Esophagus squamous epithelium (tissue), 5 donors: ENCODE results near the gene NAA60. TPM values are rescaled to one million over a fixed set of nuclear protein-coding genes. Genes with fewer than 3 reads are reported as not detected.

ENCODE experiments used
- DNase-seq: peaks from one replicate; lab custom pipeline; 2025; lab: John Stamatoyannopoulos, UW
- H3K27ac ChIP-seq, 4 donors: fragments of 200-600 bp; sonication (generic); one replicate each; pipeline ENCODE4 v1.5.1; 2016 to 2019; ENCODE audit warnings: mild to moderate bottlenecking in 1 of 4
- H3K27me3 ChIP-seq, 4 donors: fragments of 200-600 bp; sonication (generic); 1 replicate in 3 of 4; 2 replicates in 1 of 4; pipeline versions ENCODE4 v1.5.1 to v1.6.0; 2017 to 2021; ENCODE audit warnings: antibody characterized with exemption in 1 of 4
- H3K36me3 ChIP-seq, 3 donors: fragments of 200-600 bp; sonication (generic); one replicate each; pipeline ENCODE4 v1.5.1; 2016 to 2019
- H3K4me1 ChIP-seq, 3 donors: fragments of 200-600 bp; sonication (generic); one replicate each; pipeline ENCODE4 v1.5.1; 2017 to 2019
- H3K4me3 ChIP-seq, 4 donors: fragments of 200-600 bp; sonication (generic); 1 replicate in 3 of 4; 2 replicates in 1 of 4; pipeline ENCODE4 v1.5.1; 2016 to 2019; ENCODE audit warnings: mild to moderate bottlenecking in 2 of 4, moderate library complexity in 1 of 4
- H3K9me3 ChIP-seq, 3 donors: fragments of 200-600 bp; sonication (generic); one replicate each; pipeline ENCODE4 v1.5.1; 2016 to 2019
- POLR2A ChIP-seq, 4 donors: fragments of 450-650 bp; IDR thresholded peaks; one replicate each; pipeline ENCODE4 v1.6.1; 2017; ENCODE audit warnings: antibody characterized with exemption in 4 of 4, mild to moderate bottlenecking in 4 of 4, moderate library complexity in 3 of 4
- WGBS, 2 donors: methylation state at CpG; one replicate each; pipeline ENCODE4 v1.1.5; 2018; 5-methylcytosine and 5-hydroxymethylcytosine counted together
- intact Hi-C: fragments of 100-400 bp; cut with DNase I; formaldehyde crosslinking; loops from one replicate; pipeline ENCODE4 v1.15.0; 2022
- total RNA-seq, 4 donors: library from RNA; depleted of rRNA; stranded (reverse); fragments of >200 nt; gene quantifications; one replicate each; pipeline ENCODE4 v1.1.0, GENCODE V29; 2016
- TF ChIP-seq, protein P1 (sequence below), 6 experiments: fragments of 450-650 bp in 4 of 6; fragments of 200-600 bp in 2 of 6; sonication (generic) in 2 of 6; IDR thresholded peaks; one replicate each; pipeline ENCODE4 v1.5.1; 2016 to 2019; ENCODE audit warnings: antibody characterized with exemption in 6 of 6, mild to moderate bottlenecking in 4 of 6, moderate library complexity in 4 of 6
- donor health status: DM: yes; HTN: yes; CAD: no.

The NAA60 gene
- total RNA-seq, 4 donors from 2014 or later: 21.0 to 31.6 (median 23.7) TPM

DNA sequence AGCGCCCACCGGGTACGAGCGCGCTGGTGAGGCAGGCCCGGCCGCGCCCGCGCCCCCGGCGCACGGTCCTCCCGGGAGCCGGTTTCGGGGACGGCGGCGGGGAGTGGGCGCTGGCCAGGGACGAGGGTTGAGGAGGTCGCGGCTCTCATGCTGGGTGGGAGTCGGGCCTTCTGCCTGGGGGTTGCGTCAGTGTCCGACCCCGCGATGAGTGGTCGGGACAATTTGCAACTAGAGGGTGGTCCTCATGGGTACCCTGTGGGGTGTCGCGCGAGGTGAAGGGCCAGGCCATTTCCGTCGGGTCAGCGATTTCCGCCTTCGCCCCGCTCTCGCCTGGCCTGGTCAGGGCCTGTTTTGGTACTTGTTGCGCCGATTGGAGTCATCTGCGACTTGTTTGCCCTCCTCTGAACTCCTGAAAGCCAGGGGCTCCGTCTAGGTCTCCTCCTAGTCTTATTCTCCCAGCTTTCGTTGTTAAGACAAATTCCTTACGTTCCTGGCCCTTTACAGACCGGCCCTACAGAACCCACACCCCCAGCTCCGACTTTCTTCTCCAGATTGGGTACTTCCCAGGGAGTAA lies 14.9 kb downstream of the NAA60 start:
- peaks cover 36 to 62% (median 45%) of the 10 kb centered on the region in 3 donors for H3K4me1 ChIP-seq
- peak overlapping the region; percentile 59 to 91 (median 72) for H3K4me3 ChIP-seq
- no peak for DNase-seq
- peak overlapping the region; percentile 92 to 98 (median 95) for H3K27ac ChIP-seq
- no peaks in the 10 kb centered on the region for H3K36me3 ChIP-seq
- H3K9me3 ChIP-seq: no peaks in the 10 kb centered on the region
- WGBS, 2 donors: 0% methylated on average over 16 of the region's 47 CpGs; no CpG with 5 or more reads in 1 of the 2 donors
- intact Hi-C loops: no loop called here
- TF ChIP-seq POLR2A (IDR thresholded peaks at IDR 0.05): no peak
- TF ChIP-seq, protein P1, sequence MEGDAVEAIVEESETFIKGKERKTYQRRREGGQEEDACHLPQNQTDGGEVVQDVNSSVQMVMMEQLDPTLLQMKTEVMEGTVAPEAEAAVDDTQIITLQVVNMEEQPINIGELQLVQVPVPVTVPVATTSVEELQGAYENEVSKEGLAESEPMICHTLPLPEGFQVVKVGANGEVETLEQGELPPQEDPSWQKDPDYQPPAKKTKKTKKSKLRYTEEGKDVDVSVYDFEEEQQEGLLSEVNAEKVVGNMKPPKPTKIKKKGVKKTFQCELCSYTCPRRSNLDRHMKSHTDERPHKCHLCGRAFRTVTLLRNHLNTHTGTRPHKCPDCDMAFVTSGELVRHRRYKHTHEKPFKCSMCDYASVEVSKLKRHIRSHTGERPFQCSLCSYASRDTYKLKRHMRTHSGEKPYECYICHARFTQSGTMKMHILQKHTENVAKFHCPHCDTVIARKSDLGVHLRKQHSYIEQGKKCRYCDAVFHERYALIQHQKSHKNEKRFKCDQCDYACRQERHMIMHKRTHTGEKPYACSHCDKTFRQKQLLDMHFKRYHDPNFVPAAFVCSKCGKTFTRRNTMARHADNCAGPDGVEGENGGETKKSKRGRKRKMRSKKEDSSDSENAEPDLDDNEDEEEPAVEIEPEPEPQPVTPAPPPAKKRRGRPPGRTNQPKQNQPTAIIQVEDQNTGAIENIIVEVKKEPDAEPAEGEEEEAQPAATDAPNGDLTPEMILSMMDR (IDR thresholded peaks at IDR 0.05): no peak
- H3K27me3 ChIP-seq: no peaks in the 10 kb centered on the region

DNA sequence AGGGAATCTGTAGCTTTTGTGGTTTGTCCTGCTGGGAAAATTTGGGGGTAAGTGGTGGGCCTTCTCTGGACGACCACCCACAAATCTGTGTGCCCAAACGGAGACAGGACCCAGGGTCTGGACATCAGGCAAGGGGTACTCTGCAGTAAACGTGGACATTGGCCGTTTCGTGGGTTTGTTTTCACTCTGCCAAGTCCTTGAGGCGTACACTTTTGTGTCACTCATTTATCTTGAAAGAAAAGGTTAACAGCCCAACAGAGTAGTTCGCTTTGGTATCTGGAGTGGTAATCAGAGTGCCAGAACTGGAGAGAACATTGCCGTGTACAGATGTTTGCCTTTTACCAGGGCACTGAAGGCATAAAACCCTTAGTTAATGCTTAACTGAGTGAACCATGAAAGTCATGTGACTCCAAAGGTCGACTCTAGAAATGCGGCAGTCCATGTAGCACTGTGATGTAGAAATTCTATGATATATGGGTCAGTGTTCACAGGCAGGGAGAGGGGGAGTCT lies 15.4 kb downstream of the NAA60 start:
- Histone ChIP-seq H3K36me3 (no peaks in the 10 kb centered on the region), H3K4me3 (peak overlapping the region; percentile 59 to 91 (median 72)), H3K9me3 (no peaks in the 10 kb centered on the region), H3K27me3 (no peaks in the 10 kb centered on the region), H3K27ac (peak overlapping the region; percentile 92 to 98 (median 95)), H3K4me1 (peaks cover 36 to 66% (median 45%) of the 10 kb centered on the region in 3 donors)
- no peak for DNase-seq
- intact Hi-C loops: no loop called here
- 2 to 8% methylated on average over 8 of the region's 10 CpGs for WGBS, 2 donors
- no peak for TF ChIP-seq POLR2A (IDR thresholded peaks at IDR 0.05)
- TF ChIP-seq, protein P1 (IDR thresholded peaks at IDR 0.05): no peak

DNA sequence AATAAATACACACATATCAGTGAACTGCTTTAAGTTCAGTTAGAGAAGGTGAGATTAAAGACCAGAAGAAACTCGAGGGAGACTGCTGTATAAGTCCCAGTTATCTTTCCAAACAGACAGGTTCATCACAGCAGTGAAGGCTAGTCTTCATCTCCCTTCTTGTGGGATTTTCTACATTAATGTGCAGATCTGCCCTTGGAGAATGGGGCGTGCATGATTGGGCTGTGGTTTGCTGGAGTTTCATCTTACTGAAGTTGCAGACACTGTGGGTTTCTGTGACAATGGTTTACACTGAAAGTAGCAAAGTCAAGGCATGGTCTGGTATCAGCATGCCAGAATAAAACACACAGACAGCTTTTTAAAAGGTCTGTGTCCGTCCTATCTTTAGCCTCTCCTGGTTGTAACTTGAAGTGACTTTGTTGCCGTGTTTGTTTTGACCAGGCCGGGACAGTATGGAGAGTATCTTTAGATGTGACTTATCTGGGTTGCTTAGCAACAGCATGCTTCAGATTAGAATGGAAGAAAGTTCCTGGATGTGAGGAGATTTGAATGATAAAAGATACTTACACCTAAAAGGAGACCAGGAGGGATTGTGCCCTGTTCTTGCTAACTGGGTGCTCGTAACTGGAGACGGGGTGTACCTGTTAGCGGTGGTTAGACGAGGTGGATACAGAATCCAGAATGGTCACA lies 16.1 kb downstream of the NAA60 start:
- Histone ChIP-seq H3K4me1 (peaks cover 36 to 72% (median 48%) of the 10 kb centered on the region in 3 donors), H3K27ac (peak overlapping the region in 3 of 4 donors; percentile 92 to 98 (median 97)), H3K27me3 (no peaks in the 10 kb centered on the region), H3K4me3 (peak overlapping the region in 3 of 4 donors; percentile 59 to 91 (median 78)), H3K9me3 (no peaks in the 10 kb centered on the region), H3K36me3 (no peaks in the 10 kb centered on the region)
- no peak for DNase-seq
- intact Hi-C loops: no loop called here
- TF ChIP-seq POLR2A (IDR thresholded peaks at IDR 0.05): no peak
- TF ChIP-seq, protein P1 (IDR thresholded peaks at IDR 0.05): no peak
- WGBS, 2 donors: 37 to 52% methylated on average over 9 of the region's 9 CpGs

DNA sequence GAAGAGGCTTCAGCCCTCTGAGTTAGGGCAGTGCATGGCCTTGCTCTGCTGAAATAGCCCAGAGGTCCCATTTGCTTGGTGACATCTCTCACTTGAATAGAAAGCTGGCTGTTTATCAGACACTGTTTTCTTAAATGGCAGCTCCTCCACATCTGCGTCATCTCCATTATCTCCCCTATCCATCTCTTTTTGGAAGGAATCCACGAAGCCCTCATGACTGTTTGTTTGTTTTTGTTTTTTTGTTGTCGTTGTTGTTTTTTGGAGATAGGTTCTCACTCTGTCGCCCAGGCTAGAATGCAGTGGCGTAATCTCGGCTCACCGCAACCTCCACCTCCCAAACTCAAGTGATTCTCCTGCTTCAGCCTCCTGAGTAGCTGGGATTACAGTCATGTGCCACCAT lies 16.6 kb downstream of the NAA60 start:
- no peaks in the 10 kb centered on the region for H3K36me3 ChIP-seq
- 83 to 89% methylated on average over 7 of the region's 7 CpGs for WGBS, 2 donors
- no peaks in the 10 kb centered on the region for H3K27me3 ChIP-seq
- H3K4me3 ChIP-seq: peak overlapping the region in 1 of 4 donors; percentile 59
- H3K9me3 ChIP-seq: no peaks in the 10 kb centered on the region
- H3K27ac ChIP-seq: peak overlapping the region in 1 of 4 donors; percentile 92
- intact Hi-C loops: no loop called here
- no peak for TF ChIP-seq POLR2A (IDR thresholded peaks at IDR 0.05)
- TF ChIP-seq, protein P1 (IDR thresholded peaks at IDR 0.05): no peak
- peaks cover 36 to 74% (median 48%) of the 10 kb centered on the region in 3 donors for H3K4me1 ChIP-seq
- DNase-seq: no peak

DNA sequence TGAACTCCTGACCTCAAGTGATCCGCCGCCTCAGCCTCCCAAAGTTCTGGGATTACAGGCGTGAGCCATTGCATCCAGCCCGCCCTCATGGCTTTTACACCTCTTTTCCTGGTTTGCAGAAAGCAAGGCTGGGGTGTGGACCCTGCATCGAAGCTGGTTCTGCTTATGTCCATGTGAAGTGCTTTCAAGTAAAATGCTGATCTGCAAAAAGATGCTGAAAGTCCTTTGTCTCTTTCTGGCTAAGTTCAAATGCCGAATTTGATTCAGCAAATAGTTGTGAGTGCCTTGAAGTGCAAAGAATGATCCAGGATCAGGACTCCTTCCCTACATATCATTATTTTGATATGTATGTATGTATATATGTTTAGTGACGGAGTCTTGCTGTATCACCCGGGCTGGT lies 17.1 kb downstream of the NAA60 start:
- DNase-seq: no peak
- H3K27me3 ChIP-seq: no peaks in the 10 kb centered on the region
- no peaks in the 10 kb centered on the region for H3K9me3 ChIP-seq
- no peak overlapping the region for H3K4me3 ChIP-seq
- intact Hi-C loops: no loop called here
- H3K36me3 ChIP-seq: peaks cover 0 to 4% (median 0%) of the 10 kb centered on the region in 3 donors
- H3K4me1 ChIP-seq: peaks cover 36 to 72% (median 48%) of the 10 kb centered on the region in 3 donors
- whole genome bisulfite sequencing, 2 donors: 80 to 82% methylated on average over 5 to 8 of the region's 8 CpGs
- TF ChIP-seq, protein P1 (IDR thresholded peaks at IDR 0.05): no peak
- TF ChIP-seq POLR2A (IDR thresholded peaks at IDR 0.05): no peak
- peak overlapping the region in 1 of 4 donors; percentile 92 for H3K27ac ChIP-seq
